Endometrium (tissue), 2 donors: ENCODE measurements around the gene ABLIM2.
A peak's percentile ranks its signal among the peaks of the same experiment; 100 is the strongest.

Experiments
- FAIRE-seq: peaks from 2 replicates; lab custom pipeline; 2012; peaks lifted over from hg19 to GRCh38; lab: Jason Lieb, UNC
- donor health status: control.
- donor health status: control.

The ABLIM2 gene

DNA sequence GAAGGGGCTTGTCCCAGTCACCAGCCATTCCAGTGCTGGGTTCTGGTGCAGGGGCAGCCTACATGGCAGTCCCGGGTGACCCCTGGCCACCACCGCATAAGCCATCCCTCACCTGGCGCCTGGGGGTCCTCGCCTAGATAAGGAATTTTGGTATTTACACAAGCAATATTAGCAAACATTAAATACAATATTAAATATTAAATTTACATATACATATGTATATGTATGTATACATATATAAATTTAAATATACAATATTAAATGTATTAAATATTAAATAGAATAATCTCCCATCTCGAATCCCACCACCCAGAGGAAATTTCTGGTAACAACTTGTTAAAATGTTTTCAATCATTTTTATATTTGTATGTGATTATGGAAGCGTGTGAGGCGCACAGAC lies 114.4 kb downstream of the ABLIM2 start:
- no peak for FAIRE-seq

DNA sequence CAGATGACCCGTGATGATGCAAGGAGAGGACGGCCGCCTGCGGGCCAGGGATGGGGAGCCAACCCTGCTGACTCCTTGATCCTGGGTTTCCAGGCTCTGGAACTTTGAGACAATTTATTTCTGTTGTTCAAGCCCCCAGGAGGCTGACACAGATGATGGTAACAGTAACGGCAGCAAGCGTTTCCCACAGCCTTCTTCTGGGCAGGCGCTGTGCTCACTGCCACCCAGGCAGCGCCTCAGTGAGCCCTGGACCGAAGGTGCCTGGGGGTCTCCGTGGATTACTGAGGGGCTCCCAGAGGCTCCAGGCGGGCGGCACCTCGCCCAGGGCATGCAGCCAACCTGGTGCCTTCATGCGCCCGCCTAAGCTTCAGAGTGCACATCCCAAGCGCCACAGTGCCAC lies 115.0 kb downstream of the ABLIM2 start:
- FAIRE-seq, result no peak

DNA sequence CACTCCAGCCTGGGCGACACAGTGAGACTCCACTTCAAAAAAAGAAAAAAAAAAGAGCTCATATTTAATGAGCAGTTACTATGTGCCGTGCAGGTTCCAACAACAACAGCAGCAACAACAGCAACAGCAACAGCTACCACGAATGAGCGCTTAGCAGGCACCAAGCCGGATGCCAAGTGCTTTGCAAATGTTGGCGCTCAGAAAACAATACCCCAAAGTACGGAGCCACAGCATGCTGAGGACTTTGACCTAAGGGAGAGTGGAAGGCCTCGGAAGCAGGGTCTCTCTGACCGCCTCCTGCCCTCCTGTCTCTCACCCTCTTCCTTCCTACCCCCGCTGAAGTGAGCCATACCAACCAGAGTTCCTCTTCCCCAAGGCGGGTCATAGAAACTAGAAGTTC lies 116.7 kb downstream of the ABLIM2 start:
- no peak for FAIRE-seq

DNA sequence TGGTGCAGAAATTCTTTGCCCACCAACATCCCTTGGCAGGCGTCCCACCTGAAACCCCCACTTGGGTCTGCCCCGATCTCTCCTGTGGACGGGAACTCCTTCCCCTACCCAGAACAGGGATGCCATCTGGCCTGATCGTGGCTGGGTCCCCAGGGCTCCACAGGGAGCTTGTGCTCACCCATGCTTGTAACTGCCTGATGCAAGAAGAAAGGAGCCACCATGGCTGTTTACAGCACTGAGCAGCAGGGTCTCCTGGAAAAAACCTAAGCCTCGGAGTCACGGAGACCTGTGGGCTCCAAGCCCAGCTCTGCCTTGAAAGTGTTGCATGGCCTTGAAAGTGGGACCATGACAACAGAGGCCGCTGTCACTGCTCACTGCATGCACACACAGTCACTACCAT lies 117.4 kb downstream of the ABLIM2 start:
- no peak for FAIRE-seq

DNA sequence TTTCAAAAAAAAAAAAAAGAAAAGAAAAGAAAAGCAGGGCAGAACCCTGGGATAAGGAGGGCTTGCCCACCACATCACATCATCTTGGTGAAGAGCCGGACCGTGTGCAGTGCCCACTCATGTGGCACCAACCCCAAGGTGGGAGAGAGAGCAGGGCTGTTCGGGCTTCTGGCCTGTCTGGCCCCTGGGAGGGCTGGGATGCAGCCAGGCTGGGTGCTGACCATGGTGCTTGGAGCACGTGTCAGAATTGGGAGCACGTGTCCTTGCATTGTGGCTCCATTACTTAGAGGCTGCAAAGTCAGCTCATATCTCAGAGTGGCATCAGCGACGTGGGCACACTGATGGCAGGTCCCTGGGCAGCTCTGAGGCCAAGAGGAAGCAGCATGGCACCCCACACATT lies 118.0 kb downstream of the ABLIM2 start:
- FAIRE-seq, result no peak

DNA sequence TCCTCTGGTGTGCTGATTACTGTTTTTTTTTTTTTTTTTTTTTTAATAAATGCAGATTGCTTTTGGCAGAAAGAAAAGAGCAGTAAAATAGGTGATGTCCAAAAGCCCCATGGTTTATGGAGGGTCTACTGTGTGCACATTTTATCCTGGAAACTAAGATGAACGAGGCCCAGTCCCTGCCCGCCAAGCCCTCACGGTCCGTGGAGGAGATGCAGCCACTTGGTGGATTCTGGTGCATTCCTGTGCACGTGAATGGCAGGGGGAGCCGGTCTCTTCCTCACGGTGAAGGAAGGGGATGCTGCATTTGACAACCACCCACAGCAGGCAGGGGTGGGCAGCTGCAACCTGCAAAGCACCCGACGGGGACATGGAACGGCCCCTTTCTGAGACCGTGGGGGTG lies 118.8 kb downstream of the ABLIM2 start:
- FAIRE-seq, result no peak

DNA sequence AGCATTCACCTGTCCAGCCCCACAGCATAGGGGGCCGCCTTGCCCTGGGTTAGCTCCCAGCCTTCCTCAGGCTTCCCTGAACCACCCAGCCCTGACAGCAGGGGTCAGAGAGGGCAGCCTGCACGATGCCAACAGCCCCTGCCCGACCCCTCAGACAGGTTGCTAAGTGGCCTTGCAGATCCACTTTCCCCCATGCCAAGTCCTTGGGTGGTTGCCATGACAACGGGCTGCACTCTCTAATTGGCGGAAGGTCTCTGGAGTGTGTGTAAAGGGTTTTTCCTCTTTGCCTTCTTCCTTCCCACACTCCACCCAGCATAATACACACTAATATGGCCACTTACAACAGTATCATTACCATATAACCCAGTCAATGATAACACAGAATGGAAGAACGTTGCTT lies 119.3 kb downstream of the ABLIM2 start:
- no peak for FAIRE-seq

DNA sequence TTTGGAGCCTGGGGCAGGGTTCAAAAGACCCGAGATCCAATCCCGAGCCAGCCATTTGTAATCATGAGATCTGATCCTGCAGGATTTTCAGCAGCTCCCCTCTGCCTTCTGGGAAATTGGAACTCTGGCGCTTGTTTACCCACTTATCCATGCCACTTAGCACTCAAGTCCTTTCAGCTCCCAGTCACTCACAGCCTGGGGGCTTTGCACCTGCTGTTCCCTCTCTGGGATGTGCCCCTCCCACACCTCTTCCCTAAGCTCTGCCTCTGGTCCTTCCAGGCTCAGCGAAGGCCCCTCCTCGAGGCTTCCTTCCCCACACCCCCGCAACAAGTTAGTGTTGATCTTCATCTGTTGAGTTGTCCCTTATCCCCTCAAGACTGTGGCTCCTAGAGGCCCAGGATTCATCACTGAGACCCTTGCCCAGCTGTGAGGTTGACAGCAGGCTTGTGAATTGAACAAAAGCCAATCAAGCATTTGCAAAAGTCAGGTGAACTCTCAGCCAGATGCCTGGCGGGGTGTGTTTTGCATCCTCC lies 119.8 kb downstream of the ABLIM2 start:
- no peak for FAIRE-seq

DNA sequence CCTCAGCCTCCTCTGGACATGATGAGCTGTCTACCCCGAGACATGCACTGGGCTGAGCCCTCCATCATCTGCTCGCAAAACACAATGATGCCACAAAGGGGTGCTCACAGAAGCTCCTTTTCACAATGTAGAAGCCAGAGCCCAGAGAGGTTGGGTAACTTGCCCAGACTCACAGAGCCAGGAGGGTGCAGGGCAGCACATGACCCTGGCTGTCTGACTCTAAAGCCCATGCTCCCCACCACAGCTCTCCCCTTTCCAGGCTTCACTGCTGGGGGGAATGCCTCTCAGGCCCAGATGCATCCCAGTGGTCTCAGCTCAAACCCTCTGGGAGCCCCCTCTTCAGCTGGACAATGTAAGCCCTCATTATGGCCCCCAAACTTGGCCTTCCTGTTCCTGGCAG lies 120.5 kb downstream of the ABLIM2 start:
- no peak for FAIRE-seq

DNA sequence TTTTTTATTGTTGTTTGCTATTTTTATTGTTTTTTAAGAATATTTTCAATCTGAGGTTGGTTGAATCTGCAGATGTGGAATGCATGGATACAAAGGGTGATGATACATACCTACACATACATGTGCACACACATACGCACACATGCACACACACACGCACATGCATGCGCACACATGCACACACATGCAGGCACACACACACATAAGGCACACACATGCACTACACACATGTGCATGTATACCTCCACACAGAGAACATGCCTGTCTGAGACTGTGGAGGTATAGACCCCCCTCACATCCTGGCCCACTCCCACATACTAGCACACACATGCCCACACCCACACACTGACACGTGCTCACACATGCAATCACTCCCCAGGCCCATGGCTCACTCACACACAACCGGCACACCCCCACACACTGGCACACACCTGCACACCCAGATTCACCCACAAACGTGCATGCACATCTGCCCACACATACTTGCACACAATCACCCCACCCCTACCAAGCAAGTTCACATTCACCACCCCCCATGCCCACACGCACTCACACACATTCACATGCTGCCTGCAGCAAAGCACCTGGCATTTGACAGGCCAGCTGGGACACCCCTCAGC lies 121.4 kb downstream of the ABLIM2 start:
- FAIRE-seq, result peak; percentile 23

DNA sequence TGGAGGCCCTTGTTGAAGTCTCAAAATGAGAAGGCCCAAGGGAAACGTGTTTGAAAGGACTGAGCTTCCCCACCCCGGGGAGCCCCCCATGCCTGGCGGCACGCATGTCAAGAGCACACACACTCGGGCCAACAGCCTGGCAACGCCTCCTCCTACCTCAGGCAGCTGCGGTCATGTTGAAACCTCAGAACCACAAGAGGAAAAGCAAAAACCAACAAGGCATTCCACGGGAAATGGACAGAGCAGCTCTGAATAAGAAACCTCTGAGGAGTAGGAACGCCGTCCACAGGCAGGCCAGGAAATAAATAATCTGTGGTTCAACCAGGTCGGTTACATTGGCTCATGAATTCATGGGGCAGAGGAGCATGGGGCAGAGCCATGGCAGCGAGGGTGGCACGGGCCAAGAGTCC lies 123.2 kb downstream of the ABLIM2 start:
- no peak for FAIRE-seq

DNA sequence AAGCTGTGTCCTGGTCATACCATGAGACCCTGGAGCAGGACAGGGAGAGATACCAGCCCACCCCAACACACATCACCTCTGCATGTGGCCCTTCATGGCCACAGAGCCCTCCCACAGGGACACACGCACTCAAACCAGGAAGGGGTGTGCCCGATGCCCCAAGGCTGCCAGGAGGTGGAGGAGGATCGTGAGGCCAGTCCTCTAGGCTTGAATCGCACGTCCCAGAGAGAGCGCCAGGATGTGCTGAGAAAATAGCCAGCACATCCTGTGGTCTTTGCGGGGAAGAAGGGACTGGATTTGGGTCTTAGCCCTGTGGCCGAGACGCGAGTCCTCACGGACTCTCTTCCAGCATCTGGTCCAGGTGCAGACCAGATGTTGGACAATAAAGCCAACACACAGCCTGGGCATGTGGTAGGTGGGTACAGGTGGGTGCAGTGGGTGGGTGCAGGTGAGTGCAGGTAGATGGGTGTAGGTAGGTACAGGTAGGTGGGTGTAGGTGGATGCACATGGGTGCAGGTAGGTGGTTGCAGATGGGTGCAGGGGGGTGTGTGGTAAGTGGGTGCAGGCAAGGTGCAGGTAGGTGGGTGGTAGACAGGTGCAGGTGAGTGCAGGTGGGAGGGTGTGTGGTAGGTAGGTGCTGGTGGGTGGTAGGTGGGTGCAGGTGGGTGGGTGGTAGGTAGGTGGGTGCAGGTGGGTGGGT lies 124.6 kb downstream of the ABLIM2 start:
- FAIRE-seq, result no peak

DNA sequence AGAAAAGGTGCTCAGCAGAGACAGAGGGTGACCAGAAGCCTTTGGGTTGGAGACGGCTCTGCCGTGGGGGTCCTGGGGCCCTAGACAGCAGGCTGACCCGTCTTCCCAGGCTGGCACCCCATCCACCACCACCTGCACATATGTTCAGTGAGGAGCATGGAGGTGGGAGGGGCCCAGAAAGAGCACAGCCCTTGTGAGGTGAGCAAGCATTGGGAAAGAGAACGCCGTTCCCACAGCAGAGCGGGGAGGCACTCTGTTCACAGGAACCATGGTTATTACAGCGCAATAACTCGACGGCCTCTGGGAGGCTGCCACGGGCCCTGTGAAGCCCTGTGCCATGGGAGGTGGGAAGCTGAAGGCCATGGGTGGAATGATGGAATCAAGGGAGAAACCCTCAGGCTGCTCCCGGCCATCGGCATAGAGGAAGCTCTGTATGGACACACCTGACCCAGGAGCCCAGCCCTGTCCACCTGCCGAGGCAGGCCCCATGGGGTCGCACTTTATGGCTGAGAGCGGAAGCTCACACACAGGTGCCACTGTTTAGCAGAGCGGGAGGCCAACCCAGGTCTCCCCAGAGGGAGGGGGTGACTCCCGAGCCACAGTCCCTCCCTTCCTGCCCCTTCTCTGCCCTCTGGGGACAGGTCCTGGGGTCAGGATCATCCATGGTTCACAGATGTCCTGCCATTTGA lies 125.4 kb downstream of the ABLIM2 start:
- FAIRE-seq, result no peak

DNA sequence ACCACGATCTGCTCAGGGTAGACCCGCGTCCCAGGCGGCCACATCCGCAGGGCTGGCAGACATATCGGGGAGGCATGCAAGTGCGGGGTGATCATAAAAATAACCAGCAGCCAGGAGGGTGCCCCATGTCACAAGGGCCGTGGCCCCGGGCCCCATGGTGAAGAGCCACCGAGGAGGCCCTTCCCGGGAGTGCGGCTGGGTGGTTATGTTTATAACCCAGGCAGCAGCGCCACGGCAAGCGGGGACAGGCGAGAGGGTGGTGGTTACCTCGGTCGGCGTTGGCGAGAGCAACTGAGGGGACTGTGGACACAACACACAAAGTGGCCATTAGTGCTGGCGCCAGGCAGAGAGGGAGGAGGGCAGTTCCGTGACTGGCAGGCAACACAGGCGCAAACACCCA lies 126.2 kb downstream of the ABLIM2 start:
- no peak for FAIRE-seq

DNA sequence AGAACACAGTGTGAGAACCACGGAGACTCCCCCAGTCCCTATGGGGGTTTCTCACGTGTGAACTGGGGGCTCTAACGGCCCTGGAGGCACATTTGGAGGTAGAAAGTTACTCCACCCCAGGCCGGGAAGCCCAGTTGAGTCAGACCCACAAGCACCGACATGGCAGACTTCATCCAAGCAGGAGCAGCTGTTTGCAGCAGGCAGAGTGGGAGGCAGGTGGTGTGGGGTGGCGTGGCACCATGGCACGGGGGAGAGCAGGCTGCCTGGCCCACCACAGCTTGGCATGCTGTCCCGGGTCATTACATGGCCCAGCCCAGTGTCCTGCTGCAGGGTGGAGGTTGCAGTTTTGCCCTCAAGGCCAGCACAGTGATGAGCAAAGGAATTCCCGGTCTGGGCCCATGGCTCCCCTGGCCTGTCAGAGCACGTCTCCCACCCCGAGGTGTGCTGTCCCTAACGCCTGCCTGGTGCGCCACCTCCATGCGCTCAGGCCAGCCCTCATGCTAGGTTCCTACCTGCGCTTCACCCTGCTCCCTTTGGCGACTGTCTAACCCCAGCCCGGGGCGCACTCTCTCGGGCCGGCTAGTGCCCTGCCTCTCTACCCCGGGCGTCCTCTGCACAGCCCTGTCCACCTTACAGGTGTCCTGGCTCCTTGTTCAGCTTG lies 128.4 kb downstream of the ABLIM2 start:
- no peak for FAIRE-seq

DNA sequence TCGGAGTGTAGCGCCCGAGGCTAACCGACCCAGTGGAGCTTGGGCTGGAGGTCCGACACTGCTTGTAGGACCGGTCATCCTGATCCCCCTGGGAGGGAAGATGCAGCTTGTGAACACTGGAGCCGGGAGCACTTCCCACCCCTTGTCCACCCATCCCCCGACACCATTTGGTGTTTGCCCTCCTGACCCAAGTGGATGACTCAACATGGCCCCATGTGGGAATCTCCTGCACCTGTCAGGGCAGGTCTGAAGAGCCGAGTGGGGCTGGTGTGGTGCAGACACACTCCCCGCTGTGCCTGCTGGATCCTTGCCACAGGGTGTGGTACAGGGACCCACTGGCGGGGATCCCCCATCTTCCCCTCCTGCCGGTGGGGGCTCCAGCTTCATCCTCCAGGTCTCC lies 128.9 kb downstream of the ABLIM2 start:
- FAIRE-seq, result no peak

DNA sequence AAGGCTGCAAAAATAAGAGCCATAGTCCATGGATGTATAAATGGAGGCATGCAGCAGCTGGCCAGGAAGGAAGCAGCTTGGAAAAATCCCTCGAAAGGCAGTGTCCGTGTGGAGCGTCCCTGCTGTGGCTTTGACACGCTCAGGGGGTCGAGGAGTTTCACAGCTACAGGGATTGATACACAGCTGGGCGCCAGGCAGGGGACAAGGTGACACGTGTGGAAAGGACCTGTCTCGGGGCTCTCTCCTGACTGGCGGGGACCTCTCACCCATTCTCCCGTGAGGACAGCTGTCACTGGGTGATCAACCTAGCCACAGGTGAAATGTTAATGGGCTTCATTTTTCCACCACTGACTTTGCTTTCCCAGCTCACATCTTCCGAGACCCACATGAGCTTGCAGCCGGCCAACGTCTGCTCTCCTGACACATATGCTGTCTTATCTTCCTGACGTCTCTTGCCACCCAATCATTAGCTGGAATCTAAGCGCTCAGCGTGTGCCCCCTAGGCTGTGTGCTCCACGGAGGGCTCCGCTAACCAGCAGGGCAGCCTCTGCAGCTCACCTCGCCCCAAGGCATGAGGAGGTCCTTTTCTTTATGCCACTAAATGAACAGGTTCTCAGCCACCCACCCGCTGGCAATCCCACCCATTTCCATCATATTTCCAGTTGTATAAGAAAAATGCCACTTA lies 129.6 kb downstream of the ABLIM2 start:
- no peak for FAIRE-seq

DNA sequence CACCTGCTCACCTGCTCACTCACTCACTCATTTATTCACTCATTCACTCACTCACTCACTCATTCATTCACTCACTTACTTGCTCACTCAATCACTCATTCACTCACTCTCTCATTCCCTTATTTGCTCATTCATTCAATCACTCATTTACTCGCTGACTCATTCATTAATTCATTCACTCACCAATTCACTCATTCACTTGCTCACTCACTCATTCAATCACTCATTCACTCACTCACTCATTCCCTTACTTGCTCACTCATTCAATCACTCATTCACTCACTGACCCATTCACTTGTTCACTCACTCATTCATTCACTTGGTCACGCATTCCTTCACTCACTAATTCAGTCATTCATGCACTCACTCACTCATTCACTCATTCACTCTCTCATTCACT lies 130.2 kb downstream of the ABLIM2 start:
- FAIRE-seq, result no peak

DNA sequence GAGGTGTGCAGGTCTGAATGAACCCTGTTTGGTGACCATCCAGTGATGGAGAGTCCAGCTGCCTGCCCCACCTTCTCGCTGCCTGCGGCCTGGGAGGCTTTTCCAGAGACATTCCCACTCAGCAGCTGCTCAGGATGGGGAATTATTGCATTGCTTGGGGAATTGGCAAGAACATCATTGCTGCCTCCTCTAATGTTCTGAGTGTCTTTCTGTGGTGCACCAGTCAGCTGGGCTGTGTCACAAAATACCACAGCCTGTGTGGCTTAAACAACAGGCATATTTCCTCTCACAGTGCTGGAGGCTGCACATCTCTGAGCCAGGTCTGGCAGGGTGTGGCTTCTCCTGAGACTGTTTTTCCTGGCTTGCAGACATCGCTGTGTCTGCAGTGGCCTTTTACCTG lies 132.2 kb downstream of the ABLIM2 start:
- no peak for FAIRE-seq

DNA sequence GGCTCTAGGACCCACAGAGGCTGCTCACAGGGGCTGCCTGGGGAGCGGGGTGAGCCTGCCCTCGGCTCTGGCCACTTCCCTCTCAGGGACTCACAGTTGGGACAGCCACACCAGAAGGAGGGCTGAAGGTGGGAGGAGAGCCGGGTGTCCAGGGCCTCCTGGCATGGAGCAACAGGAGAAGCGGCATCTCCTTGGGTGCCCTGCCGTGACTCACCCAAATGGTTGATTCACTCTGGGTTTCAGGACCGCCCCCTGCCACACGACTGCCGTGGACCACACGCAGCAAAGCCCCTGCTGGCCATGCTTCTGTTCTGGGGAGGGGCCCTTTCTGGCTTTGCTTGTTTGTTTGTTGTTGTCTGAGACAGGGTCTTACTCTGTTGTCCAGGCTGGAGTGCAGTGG lies 132.9 kb downstream of the ABLIM2 start:
- FAIRE-seq, result no peak

DNA sequence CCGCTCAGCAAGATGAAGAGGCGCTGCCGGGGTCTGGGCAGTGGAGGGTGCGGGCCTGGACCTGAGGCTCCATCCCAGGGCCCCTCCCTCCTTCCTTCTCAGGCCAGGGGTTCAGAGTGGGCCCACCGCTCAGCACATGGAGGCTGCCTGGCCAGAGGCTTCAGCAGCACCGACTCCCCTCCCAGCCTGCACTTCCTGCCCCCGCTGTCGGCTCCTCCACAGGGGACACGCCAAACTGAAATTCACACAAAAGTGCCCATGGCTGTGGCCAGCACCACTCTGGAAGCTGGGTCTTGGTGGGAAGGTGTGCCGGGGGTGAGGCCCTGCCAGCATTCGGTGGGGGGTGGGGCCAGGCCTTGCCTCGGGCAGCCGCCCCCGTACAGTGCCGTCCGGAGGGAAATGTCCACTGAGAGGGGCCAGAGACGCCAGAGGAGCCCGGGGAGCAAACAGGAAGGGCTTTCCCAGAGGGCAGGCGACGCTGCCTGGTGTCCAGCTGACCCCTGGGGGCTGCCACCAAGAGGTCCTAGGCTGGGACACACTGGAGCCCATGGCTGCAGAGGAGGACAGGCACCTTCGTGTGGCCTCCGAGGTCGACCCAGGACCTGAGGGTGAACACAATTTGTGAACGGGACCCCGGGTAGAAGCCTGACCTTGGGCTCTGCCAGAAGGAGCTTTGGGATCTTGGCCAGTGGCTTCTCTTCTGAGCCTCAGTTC lies 134.4 kb downstream of the ABLIM2 start:
- no peak for FAIRE-seq

DNA sequence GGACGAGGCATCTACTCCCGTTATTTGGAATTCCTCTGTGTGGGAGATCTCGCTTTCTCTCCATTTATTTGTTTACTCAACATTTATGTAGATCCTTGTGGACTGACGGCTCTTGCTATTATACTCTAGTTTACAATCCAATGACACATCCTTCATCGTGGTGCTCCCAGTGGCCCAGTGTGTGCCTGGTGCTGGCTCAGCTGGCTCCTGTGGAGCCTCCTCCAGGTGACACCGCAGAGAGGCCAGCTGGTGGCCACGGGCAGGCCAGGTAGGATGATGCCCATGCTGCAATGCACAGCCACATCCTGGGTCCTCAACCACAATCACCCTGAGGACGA lies 134.9 kb downstream of the ABLIM2 start:
- no peak for FAIRE-seq
